GM12878 (cell line): ENCODE measurements around the gene TMEM50B. TPM values are rescaled to one million over a fixed set of nuclear protein-coding genes. Genes with fewer than 3 reads are reported as not detected.
A peak's percentile ranks its signal among the peaks of the same experiment; 100 is the strongest.

ENCODE experiments used
- ATAC-seq: fragments of 200-7000 bp; cut with Tn5 transposase; 3 replicates; pipeline ENCODE4 v1.9.1; 2020; ENCODE audit warnings: mild to moderate bottlenecking, moderate library complexity
- BruUV-seq: library from RNA; stranded (reverse); fragments of 400-500 nt; replicated peaks from 2 replicates; lab custom pipeline; 2021; lab: Mats Ljungman, UMichigan
- CTCF ChIA-PET: fragments of 300-600 bp; sonication (Branson Sonifier 250); formaldehyde crosslinking; extraction: SDS; loops from one replicate; lab custom pipeline; 2021; ENCODE audit warnings: inconsistent platforms; lab: Yijun Ruan, JAX
- POLR2A ChIA-PET: fragments of 350-600 bp; formaldehyde crosslinking; extraction: SDS; loops from one replicate; lab custom pipeline; 2021; ENCODE audit warnings: inconsistent platforms; lab: Charles Lee
- RAD21 ChIA-PET: fragments of 300-600 bp; sonication (Branson Sonifier 250); formaldehyde crosslinking; loops from one replicate; lab custom pipeline; 2023; ENCODE audit warnings: antibody characterized with exemption; ENCODE audit not compliant: unreplicated experiment; lab: Charles Lee
- SMC1A ChIA-PET: fragments of 300-600 bp; sonication (Branson Sonifier 250); formaldehyde crosslinking; loops from one replicate; lab custom pipeline; 2023; ENCODE audit not compliant: unreplicated experiment, uncharacterized antibody; lab: Charles Lee
- DNase-seq: peaks from one replicate; pipeline ENCODE4 v3.0.0-alpha.2; 2011; ENCODE audit warnings: low read depth, low spot score
- FAIRE-seq: peaks from 3 replicates; lab custom pipeline; 2011; peaks lifted over from hg19 to GRCh38; lab: Jason Lieb, UNC
- H2AFZ ChIP-seq: 2 replicates; pipeline ENCODE4 v1.6.0; 2011; ENCODE audit warnings: low read depth, low read length, control low read depth; ENCODE audit not compliant: control insufficient read depth
- H3K27ac ChIP-seq: 2 replicates; pipeline ENCODE4 v1.5.1; 2011; ENCODE audit warnings: control low read depth; ENCODE audit not compliant: control insufficient read depth, insufficient read depth
- H3K27me3 ChIP-seq, 2 experiments: replicated peaks in 1 of 2; 2 replicates each; pipeline versions ENCODE4 v1.6.0 to v1.6.1; 2011; ENCODE audit warnings: low read length in 1 of 2; ENCODE audit not compliant: control insufficient read depth in 2 of 2, insufficient read depth in 2 of 2
- H3K36me3 ChIP-seq, 2 experiments: 2 replicates each; pipeline ENCODE4 v1.5.1; 2011; ENCODE audit warnings: low read length in 1 of 2; ENCODE audit not compliant: control insufficient read depth in 2 of 2, insufficient read depth in 2 of 2
- H3K4me1 ChIP-seq: 2 replicates; pipeline ENCODE4 v1.6.1; 2011; ENCODE audit warnings: mild to moderate bottlenecking, low read length, moderate library complexity, mixed read lengths; ENCODE audit not compliant: control insufficient read depth, insufficient read depth
- H3K4me2 ChIP-seq: 2 replicates; pipeline ENCODE4 v1.6.0; 2011; ENCODE audit warnings: control low read depth; ENCODE audit not compliant: control insufficient read depth, insufficient read depth
- H3K4me3 ChIP-seq: fragments of 200-600 bp; sonication (generic); 2 replicates; pipeline ENCODE4 v1.5.1; 2016
- H3K79me2 ChIP-seq: 2 replicates; pipeline ENCODE4 v1.6.0; 2011; ENCODE audit warnings: low read length; ENCODE audit not compliant: control insufficient read depth, insufficient read depth
- H3K9ac ChIP-seq: 2 replicates; pipeline ENCODE4 v1.8.0; 2011; ENCODE audit warnings: low read length, control low read depth, mixed read lengths; ENCODE audit not compliant: control insufficient read depth, insufficient read depth
- H3K9me3 ChIP-seq: replicated peaks from 3 replicates; pipeline ENCODE4 v1.5.1; 2011; ENCODE audit warnings: mild to moderate bottlenecking, low read length; ENCODE audit not compliant: control insufficient read depth, insufficient read depth
- H4K20me1 ChIP-seq: 2 replicates; pipeline ENCODE4 v1.6.0; 2011; ENCODE audit not compliant: control insufficient read depth, insufficient read depth
- SREBF1 ChIP-seq: IDR thresholded peaks from 2 replicates; pipeline ENCODE4 v1.6.1; 2012; ENCODE audit warnings: mild to moderate bottlenecking, low read length
- WGBS: methylation state at CpG from one replicate; pipeline ENCODE4 v1.1.6; 2016; ENCODE audit warnings: low lambda C conversion rate; ENCODE audit not compliant: insufficient replicate concordance, insufficient coverage; ENCODE audit errors: missing lambda C conversion rate; 5-methylcytosine and 5-hydroxymethylcytosine counted together
- in situ Hi-C: fragments of 300-500 bp; cut with MboI; formaldehyde crosslinking; loops from 9 replicates; pipeline ENCODE4 v1.14.3; 2018; ENCODE audit warnings: mixed read lengths
- intact Hi-C: fragments of 100-400 bp; cut with micrococcal nuclease; formaldehyde crosslinking; loops from one replicate; pipeline ENCODE4 v1.14.2; 2022; ENCODE audit not compliant: unreplicated experiment
- polyA plus RNA-seq, 11 experiments: library from polyadenylated mRNA; depleted of rRNA in 4 of 11; unstranded in 6 of 11; stranded (reverse) in 5 of 11; fragments of >200 nt; fragmentation: Nextera tagmentation in 4 of 11; fragmentation: Illumina TruSeq in 1 of 11; extraction: Ambion mirVana in 4 of 11; extraction: Trizol in 1 of 11; gene quantifications; 1 replicate in 1 of 11; 2 replicates in 10 of 11; pipeline versions ENCODE4 v1.2.1 to v1.2.3, GENCODE V29; 2011 to 2016; ENCODE audit warnings: inconsistent platforms in 2 of 11, missing spikeins in 2 of 11, low read depth in 1 of 11
- total RNA-seq, 4 experiments: library from RNA; depleted of rRNA in 3 of 4; stranded (reverse); fragments of >200 nt in 3 of 4; fragmentation: Illumina TruSeq in 1 of 4; extraction: Trizol in 1 of 4; gene quantifications; 2 replicates each; pipeline versions ENCODE4 v1.2.1 to v1.2.3, GENCODE V29; 2013 to 2021
- TF ChIP-seq, protein P1 (sequence below): fragments of 450-650 bp; IDR thresholded peaks from 2 replicates; pipeline ENCODE4 v1.6.1; 2018; ENCODE audit warnings: mild to moderate bottlenecking, low read depth, moderate library complexity; ENCODE audit not compliant: partially characterized antibody
- TF ChIP-seq, protein P2 (sequence below): fragments of 450-650 bp; IDR thresholded peaks from 2 replicates; pipeline ENCODE4 v1.6.1; 2016; ENCODE audit warnings: mild to moderate bottlenecking, moderate library complexity, borderline replicate concordance

Gene TMEM50B
- total and polyA plus RNA-seq, 10 of the 15 experiments (the other 5 are each of a cell fraction or from before 2014, with no cell fraction given) = 12.1 to 42.1 (median 18.2) TPM

DNA sequence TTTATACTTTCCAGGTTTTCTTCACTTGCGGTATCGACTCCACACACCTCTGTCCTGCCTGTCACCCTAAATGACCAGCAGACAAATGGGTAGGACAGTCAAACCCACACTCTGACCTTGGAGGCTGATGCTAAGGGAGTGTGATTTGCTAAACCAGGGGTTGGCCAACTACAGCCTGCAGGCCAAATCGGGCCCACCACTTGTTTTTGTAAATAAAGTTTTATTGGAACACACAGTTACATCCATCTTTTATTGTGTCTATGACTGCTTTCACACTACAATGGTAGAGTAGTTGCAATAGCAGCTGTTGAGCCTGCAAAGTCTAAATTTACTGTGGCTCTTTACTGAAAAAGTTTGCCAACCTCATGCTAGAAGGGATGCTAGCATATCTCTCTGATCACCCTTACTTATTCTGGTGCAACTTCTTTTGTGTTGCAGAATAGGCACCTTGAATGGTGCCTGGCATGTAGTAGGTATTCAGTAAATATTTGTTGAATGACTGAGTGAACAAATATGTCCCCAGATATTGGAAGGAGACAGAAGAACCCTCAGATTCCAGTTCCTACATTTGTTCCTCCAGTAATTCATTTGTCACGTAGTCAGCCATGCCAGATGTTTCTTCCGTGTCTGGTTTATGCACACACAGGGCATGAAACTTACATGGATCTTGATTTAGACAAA is 57.9 kb downstream of the TMEM50B start:
- in situ Hi-C loops = no loop called here
- no peak for FAIRE-seq
- Histone ChIP-seq H3K4me2 (no peak overlapping the region), H3K9me3 (no peaks in the 10 kb centered on the region), H3K9ac (no peak overlapping the region), H4K20me1 (peaks cover 5% of the 10 kb centered on the region; the same call in 1 of the 2 replicates), H3K79me2 (peaks cover 15% of the 10 kb centered on the region), H3K36me3 (peaks cover 28 to 36% of the 10 kb centered on the region in 2 experiments; a peak in 3 of 4 replicates), H3K4me1 (no peaks in the 10 kb centered on the region), H3K27ac (no peak overlapping the region), H3K4me3 (no peak overlapping the region), H3K27me3 (no peaks in the 10 kb centered on the region), H2AFZ (no peak overlapping the region)
- RAD21 ChIA-PET = no interaction called here
- 98% methylated on average over 5 of the region's 5 CpGs for WGBS
- POLR2A ChIA-PET = no interaction called here
- CTCF ChIA-PET = no interaction called here
- ATAC-seq = no peak
- intact Hi-C loops = no loop called here
- DNase-seq = no peak
- TSS peak; percentile 38 for BruUV-seq
- SMC1A ChIA-PET = no interaction called here
- TF ChIP-seq SREBF1 = no peak
- TF ChIP-seq, protein P1, sequence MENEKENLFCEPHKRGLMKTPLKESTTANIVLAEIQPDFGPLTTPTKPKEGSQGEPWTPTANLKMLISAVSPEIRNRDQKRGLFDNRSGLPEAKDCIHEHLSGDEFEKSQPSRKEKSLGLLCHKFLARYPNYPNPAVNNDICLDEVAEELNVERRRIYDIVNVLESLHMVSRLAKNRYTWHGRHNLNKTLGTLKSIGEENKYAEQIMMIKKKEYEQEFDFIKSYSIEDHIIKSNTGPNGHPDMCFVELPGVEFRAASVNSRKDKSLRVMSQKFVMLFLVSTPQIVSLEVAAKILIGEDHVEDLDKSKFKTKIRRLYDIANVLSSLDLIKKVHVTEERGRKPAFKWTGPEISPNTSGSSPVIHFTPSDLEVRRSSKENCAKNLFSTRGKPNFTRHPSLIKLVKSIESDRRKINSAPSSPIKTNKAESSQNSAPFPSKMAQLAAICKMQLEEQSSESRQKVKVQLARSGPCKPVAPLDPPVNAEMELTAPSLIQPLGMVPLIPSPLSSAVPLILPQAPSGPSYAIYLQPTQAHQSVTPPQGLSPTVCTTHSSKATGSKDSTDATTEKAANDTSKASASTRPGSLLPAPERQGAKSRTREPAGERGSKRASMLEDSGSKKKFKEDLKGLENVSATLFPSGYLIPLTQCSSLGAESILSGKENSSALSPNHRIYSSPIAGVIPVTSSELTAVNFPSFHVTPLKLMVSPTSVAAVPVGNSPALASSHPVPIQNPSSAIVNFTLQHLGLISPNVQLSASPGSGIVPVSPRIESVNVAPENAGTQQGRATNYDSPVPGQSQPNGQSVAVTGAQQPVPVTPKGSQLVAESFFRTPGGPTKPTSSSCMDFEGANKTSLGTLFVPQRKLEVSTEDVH = no peak
- TF ChIP-seq, protein P2, sequence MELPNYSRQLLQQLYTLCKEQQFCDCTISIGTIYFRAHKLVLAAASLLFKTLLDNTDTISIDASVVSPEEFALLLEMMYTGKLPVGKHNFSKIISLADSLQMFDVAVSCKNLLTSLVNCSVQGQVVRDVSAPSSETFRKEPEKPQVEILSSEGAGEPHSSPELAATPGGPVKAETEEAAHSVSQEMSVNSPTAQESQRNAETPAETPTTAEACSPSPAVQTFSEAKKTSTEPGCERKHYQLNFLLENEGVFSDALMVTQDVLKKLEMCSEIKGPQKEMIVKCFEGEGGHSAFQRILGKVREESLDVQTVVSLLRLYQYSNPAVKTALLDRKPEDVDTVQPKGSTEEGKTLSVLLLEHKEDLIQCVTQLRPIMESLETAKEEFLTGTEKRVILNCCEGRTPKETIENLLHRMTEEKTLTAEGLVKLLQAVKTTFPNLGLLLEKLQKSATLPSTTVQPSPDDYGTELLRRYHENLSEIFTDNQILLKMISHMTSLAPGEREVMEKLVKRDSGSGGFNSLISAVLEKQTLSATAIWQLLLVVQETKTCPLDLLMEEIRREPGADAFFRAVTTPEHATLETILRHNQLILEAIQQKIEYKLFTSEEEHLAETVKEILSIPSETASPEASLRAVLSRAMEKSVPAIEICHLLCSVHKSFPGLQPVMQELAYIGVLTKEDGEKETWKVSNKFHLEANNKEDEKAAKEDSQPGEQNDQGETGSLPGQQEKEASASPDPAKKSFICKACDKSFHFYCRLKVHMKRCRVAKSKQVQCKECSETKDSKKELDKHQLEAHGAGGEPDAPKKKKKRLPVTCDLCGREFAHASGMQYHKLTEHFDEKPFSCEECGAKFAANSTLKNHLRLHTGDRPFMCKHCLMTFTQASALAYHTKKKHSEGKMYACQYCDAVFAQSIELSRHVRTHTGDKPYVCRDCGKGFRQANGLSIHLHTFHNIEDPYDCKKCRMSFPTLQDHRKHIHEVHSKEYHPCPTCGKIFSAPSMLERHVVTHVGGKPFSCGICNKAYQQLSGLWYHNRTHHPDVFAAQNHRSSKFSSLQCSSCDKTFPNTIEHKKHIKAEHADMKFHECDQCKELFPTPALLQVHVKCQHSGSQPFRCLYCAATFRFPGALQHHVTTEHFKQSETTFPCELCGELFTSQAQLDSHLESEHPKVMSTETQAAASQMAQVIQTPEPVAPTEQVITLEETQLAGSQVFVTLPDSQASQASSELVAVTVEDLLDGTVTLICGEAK = peak; percentile 80
- TF ChIP-seq, all 136 proteins: peak for 1
